ENCODE measurements around the gene ZIC4. TPM values are rescaled to one million over a fixed set of nuclear protein-coding genes. Genes with fewer than 3 reads are reported as not detected.

ZIC4 gene
- total and polyA plus RNA-seq, 9 of the 15 experiments (the other 6 are each of a cell fraction or from before 2014, with no cell fraction given), result not detected

- Histone ChIP-seq H3K9me3 (replicated peaks; ENCODE audit: control insufficient read depth, insufficient read depth, low read depth, low read length) (no peaks in the 10 kb centered on the region), H3K36me3 (ENCODE audit: control insufficient read depth, insufficient read depth, low read length) (no peaks in the 10 kb centered on the region), H3K27ac (ENCODE audit: extremely low read depth, low read depth, low read length) (no peak overlapping the region), H3K4me1 (replicated peaks in 1 of 2; ENCODE audit: control insufficient read depth in 2 of 2, insufficient read depth in 2 of 2, low read length in 2 of 2) (peaks cover 0 to 4% of the 10 kb centered on the region in 2 experiments; a peak in 1 of 5 replicates), H3K27me3 (ENCODE audit: control insufficient read depth in 2 of 2, insufficient read depth in 2 of 2, low read length in 2 of 2) (peaks cover 3 to 27% of the 10 kb centered on the region in 2 experiments; a peak in 3 of 5 replicates), H3K4me2 (ENCODE audit: insufficient read depth, low read length) (no peak overlapping the region), H3K79me2 (ENCODE audit: control insufficient read depth, insufficient read depth, low read length) (no peaks in the 10 kb centered on the region), H4K20me1 (replicated peaks; ENCODE audit: control insufficient read depth, insufficient read depth, low read length) (no peaks in the 10 kb centered on the region), H3K4me3 (no peak overlapping the region), H3K9ac (ENCODE audit: insufficient read depth in 1 of 2, low read depth in 2 of 2, low read length in 2 of 2) (no peak overlapping the region), H3K9me1 (ENCODE audit: control insufficient read depth, insufficient read depth, low read length) (no peaks in the 10 kb centered on the region), H2AFZ (ENCODE audit: low read depth, low read length) (no peak overlapping the region)
- WGBS (ENCODE audit: insufficient coverage, low coverage, missing lambda C conversion rate), result 14% methylated on average over 31 of the region's 32 CpGs
- in situ Hi-C loops (cut with MboI) (no loop called here), intact Hi-C loops (cut with micrococcal nuclease) (no loop called here)
- no peak for FAIRE-seq
- no peak for TF ChIP-seq ZNF3 (CRISPR knock-in tag; IDR thresholded peaks at IDR 0.05)
- TF ChIP-seq ZNF146 (CRISPR knock-in tag; IDR thresholded peaks at IDR 0.05; ENCODE audit: unreplicated experiment), result no peak
- no peak for TF ChIP-seq DPF2 (IDR thresholded peaks at IDR 0.05)
- TF ChIP-seq NFXL1 (CRISPR knock-in tag; IDR thresholded peaks at IDR 0.05), result no peak
- no peak for TF ChIP-seq ZC3H11A (IDR thresholded peaks at IDR 0.05; ENCODE audit: low read depth, low read length)
- TF ChIP-seq SMARCE1 (IDR thresholded peaks at IDR 0.05), result no peak
- TF ChIP-seq ATF2 (CRISPR knock-in tag; IDR thresholded peaks at IDR 0.05), result no peak
- TF ChIP-seq WHSC1 (IDR thresholded peaks at IDR 0.05; ENCODE audit: low read length), result no peak
- TF ChIP-seq SIN3A (IDR thresholded peaks at IDR 0.05; ENCODE audit: borderline replicate concordance in 2 of 2, control insufficient read depth in 1 of 2, low read depth in 2 of 2, low read length in 2 of 2), result no peak
- no peak for TF ChIP-seq ATF3 (IDR thresholded peaks at IDR 0.05)
- no peak for TF ChIP-seq ATF3 (CRISPR knock-in tag; conservative IDR thresholded peaks at IDR 0.05)
- TF ChIP-seq LEF1 (IDR thresholded peaks at IDR 0.05), result no peak
- no peak for TF ChIP-seq NR2C2 (CRISPR knock-in tag; IDR thresholded peaks at IDR 0.05)
- TF ChIP-seq NR2C2 (tag; IDR thresholded peaks at IDR 0.05), result no peak
- TF ChIP-seq PREB (CRISPR knock-in tag; IDR thresholded peaks at IDR 0.05), result no peak
- TF ChIP-seq DMBX1 (CRISPR knock-in tag; IDR thresholded peaks at IDR 0.05; ENCODE audit: borderline replicate concordance), result no peak
- no peak for TF ChIP-seq ZBTB1 (CRISPR knock-in tag; IDR thresholded peaks at IDR 0.05; ENCODE audit: borderline replicate concordance, low read depth)
- no peak for TF ChIP-seq CXXC5 (CRISPR knock-in tag; IDR thresholded peaks at IDR 0.05)
- TF ChIP-seq PYGO2 (tag; IDR thresholded peaks at IDR 0.05), result no peak
- no TSS peak for BruUV-seq (replicated peaks)
- no peak for ATAC-seq
- POLR2A ChIA-PET, result no interaction called here
- CTCF ChIA-PET (ENCODE audit: low intra/inter-chr PET ratio), result no interaction called here
- DNase-seq (ENCODE audit: extremely low read depth in 1 of 4, low spot score in 3 of 4), result no peak
These were observed 6.0 kb upstream of the ZIC4 start for GRCh38 chr3:147412261-147412916.

Measured in K562 (cell line).